Measurements from ENCODE around the gene HOXA13.

DNA sequence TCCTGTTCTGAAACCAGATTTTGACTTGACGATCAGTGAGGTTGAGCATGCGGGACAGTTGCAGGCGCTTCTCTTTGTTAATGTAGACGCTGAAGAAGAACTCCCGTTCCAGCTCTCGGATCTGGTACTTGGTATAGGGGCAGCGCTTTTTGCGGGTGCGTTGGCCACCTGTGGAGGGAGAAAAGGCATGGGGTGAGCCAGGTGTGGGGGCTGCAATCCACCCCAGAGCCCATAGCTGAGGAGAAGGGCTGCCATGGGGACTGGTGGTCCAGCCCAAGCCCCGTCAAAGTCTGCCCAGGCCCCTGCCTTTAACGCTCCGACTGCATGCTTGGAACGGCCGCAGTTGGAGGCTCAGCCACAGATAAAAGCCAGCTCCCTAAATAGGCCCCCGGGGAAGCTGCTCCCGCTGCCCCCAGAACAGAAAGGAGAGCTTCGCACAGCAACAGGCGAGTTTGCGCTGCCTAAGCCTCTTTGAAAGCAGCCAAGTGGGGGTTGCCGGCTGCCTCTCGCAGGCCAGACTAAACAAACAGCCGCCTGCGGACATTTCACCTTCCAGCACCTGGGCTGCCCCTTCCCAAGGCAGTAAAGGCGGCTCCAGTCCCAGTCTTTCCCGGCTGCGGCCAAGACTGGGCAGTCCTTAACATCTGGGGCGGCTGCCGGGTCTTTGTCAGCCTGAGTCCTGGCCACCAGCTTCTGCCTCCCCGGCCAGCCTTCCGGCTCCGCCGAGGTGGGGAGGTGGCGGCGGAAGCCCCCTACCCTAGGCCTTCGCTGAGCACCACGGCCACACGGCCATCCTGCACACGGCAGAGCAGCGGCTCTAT is 16.8 kb downstream of the HOXA13 start:
- TF ChIP-seq, protein P1, sequence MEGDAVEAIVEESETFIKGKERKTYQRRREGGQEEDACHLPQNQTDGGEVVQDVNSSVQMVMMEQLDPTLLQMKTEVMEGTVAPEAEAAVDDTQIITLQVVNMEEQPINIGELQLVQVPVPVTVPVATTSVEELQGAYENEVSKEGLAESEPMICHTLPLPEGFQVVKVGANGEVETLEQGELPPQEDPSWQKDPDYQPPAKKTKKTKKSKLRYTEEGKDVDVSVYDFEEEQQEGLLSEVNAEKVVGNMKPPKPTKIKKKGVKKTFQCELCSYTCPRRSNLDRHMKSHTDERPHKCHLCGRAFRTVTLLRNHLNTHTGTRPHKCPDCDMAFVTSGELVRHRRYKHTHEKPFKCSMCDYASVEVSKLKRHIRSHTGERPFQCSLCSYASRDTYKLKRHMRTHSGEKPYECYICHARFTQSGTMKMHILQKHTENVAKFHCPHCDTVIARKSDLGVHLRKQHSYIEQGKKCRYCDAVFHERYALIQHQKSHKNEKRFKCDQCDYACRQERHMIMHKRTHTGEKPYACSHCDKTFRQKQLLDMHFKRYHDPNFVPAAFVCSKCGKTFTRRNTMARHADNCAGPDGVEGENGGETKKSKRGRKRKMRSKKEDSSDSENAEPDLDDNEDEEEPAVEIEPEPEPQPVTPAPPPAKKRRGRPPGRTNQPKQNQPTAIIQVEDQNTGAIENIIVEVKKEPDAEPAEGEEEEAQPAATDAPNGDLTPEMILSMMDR (IDR thresholded peaks at IDR 0.05): no peak
- TF ChIP-seq POLR2A (IDR thresholded peaks at IDR 0.05): no peak

Measured in Peyer's patch (tissue), 4 donors.